GM12892 (cell line): ENCODE data around the gene SLC35E1.
A peak's percentile ranks its signal among the peaks of the same experiment; 100 is the strongest.

Experiments
- POLR2A ChIP-seq: IDR thresholded peaks from 2 replicates; pipeline ENCODE4 v1.6.1; 2011; ENCODE audit warnings: low read depth, low read length, control low read depth
- POLR2AphosphoS5 ChIP-seq: IDR thresholded peaks from 2 replicates; pipeline ENCODE4 v1.6.1; 2011; ENCODE audit warnings: low read depth, low read length, control low read depth

- TF ChIP-seq POLR2A (peak; percentile 90), POLR2AphosphoS5 (peak; percentile 87)
Measured at GRCh38 chr19:16587833-16588823, 15.9 kb upstream of the SLC35E1 start.
